Inflammatory macrophage treated with lipopolysaccharide for 1 hour (primary cell): Measurements from ENCODE around the gene DEGS2.
"Not testable (repeated sequence)": the region's sequence is repeated elsewhere in the genome, so short reads cannot be mapped to it uniquely, and the experiment has no call there.

Source experiments
- DNase-seq, 2 donors: peaks; one replicate each; pipeline ENCODE4 v3.0.0-alpha.2; 2020 to 2022

DEGS2 gene

DNA sequence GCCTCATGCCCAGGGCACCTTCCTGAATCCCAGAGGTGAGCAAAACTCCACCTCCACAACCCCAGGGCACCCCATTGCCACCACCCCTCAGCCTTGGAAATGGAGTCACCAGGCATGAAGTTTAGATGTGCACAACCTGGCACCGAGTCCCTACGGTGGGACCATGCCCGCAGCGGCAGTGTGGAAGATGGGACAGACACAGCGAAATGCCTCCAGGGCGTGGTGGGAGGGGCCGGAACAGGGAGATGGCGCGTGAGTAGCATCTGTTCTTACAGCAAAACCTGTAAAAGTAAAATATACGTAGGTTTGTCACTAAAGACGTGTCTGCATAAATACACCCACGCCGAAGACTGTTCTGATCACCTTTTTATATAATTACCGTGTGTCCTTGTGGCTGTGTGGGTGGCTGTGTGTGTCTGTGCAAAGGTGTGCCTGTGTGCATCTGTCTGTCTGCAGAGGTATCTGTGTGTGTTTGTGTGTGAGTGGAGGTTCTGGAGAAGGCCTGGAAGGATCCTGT is 17.4 kb upstream of the DEGS2 start:
- DNase-seq: no peak

DNA sequence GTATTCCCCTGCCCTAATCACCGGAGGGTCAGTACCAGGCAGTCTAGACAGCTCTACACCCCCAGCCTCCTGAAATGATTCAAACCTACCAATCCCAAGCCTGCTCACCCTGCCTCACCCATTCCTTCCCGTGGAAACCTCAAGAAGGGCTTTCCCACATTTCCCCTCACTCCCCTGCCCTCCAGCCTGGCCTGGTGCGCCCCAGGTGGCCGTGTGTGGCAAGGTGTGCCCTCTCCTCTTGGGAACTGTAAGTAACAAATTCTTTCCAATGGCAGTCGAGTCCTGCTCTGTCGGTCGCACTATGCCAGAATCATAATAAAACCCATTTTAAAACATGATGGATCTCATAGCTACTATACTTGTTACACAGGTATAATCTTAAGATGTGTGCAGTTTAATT is 13.9 kb upstream of the DEGS2 start:
- no peak for DNase-seq

DNA sequence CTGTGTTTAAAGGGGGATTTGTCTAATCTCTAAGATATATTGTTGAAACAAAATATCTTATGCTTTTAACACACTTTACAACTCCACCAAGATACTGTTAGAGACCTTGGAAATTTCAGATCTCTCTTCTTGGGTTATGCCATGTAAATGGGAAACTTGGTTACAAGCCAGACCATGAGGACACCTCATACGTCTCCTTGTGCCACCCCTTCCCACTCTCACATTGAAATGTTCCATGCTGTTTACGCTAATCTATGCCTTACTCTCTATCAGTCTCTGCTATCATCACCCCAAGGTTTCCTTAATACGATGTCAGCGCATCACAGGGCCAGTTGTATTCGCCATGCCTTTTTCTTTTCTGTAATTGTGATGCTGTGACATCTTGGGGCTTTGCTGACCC is 13.4 kb upstream of the DEGS2 start:
- DNase-seq: no peak

DNA sequence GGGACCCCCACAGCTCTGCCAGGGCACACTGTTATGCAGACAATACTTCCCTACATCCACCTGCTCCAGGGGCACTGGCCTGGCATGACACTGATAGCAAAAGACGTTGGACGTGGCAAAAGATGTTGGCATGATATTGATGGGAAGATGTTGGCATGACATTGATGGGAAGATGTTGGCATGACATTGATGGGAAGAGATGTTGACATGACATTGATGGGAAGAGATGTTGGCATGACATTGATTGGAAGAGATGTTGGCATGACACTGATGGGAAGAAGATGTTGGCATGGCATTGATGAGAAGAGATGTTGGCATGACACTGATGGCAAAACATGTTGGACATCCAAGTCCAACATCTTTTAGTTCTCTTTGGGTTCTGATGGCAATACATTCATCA is 11.4 kb upstream of the DEGS2 start:
- DNase-seq: no peak

DNA sequence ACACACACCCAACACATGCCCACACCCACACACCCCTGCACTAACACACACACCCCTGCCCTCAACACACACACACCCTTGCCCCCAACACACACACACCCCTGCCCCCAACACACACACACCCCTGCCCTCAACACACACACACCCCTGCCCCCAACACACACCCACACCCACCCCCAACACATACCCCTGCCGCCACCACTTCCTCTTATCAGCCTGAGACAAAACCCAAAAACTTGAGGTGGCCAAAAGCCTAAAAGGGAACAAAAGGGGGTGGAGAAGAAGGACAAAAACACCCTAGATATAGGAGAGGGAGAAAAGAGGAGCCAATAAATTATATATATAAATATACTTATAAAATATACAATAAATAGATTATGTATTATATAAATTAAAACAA is 9.1 kb upstream of the DEGS2 start:
- peak in 1 of 2 donors; percentile 10 for DNase-seq

DNA sequence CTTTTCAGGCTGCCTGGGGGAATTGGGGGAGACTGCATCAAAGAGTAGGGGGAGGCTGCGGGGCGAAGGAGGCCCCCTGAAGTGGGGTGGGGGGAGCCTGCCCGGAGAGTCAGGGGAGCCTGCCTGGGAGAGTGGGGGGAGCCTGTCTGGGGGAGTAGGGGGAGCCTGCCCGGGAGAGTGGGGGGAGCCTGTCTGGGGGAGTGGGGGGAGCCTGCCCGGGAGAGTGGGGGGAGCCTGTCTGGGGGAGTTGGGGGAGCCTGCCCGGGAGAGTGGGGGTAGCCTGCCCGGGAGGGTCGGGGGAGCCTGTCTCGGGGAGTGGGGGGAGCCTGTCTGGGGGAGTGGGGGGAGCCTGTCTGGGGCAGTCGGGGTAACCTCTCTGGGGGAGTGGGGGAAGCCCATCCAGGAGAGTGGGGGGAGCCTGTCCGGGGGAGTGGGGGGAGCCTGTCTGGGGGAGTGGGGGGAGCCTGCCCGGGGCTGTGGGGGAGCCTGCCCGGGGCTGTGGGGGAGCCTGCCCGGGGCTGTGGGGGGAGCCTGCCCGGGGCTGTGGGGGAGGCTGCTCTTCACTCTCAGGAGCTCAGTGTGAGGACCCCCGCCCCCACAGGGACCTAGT is 6.5 kb upstream of the DEGS2 start:
- no peak for DNase-seq

DNA sequence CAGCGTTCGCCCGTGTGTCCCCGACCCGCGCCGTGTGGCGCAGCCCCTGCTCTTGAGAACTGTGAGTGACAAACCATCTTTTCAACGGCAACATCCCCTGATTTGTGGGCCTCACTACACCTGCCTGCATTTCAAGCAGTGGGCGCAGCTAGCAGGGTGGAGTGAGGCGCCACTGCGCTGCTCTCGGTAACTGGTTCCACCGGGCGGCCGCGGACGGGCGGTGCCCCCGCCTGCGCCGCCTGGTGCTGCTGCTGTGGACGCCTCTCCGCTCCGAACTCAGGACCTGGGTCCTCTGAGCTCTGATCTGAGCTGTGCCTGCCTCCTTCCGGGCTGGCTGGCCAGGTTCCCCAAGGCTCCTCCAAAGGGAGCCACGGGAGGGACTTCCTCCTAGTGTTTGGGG is 5.9 kb upstream of the DEGS2 start:
- no peak for DNase-seq

DNA sequence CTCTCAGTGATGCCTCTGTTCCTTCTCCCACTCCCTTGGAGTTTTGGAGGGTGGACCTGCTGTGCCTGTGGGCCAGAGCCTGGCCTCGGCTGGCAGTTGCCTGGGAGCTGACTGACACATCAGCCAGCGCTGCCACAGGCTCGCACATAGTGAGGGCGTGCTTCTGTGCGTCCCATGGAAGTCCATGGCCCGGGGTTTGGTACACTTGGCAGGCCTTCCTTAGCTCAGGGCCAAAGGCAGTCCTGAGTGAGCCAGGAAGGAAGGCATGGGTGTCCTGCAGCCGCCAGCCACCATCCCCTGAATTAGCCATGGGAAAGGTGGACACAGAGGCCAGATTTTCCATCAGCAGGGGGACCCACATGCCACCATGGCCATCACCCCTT is 1.1 kb upstream of the DEGS2 start:
- DNase-seq: no peak

DNA sequence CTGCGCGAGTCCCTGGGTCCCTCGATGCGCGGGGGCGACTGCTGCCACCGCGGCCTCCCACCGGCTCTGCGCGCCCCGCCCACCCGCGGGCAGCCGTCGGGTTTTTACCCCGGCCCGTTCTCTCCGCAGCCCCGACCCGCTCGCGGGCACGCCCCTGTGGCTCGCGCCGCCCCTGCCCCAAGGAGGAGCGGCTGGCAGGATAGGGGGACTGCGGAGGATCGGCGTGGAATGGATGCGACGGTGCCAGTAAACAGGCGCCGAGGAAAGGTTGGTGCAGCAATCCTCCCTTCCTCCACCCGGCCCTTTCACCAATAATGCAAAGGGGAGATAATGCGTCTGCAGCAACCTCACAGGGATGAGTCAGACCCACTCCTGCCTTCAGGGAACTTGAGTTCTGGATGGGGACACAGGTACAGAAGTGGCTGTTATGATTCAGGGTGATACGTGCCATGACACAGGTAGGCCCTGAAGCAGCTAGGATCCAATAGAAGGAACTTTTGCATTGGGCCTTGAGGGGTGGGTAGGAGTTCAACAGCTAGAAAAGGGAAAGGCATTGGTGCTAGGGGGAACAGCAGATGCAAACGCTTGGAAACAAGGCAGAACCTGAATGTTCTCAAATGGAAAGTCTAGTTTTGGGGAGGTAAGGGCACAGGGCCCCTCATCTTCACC is 554 bp upstream of the DEGS2 start:
- no peak for DNase-seq

DNA sequence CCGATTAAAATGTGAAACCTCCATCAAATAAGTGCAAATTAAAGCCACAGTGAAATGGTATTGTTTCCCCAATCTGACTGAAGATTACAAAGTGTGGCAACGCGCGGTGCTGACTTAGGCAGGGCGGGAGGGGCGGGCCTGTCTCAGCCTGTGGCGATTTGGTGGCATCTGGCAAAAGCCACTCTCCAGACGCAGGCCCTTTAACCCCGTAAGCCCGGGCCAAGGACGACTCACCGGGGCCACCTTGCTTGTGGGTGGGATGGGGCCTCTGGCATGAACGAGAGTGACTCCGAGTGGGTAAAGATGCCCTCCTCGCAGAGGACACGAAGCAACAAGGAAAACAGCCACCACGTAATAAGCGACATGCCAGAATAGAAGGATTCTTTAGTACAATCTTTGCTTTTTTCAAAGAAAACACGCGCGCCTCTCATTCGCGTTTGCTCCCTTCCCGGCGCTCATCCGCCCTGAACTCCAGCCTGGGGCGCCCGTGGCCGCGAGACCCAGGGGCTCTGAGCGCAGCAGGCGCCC is 815 bp downstream of the DEGS2 start:
- DNase-seq: no peak

DNA sequence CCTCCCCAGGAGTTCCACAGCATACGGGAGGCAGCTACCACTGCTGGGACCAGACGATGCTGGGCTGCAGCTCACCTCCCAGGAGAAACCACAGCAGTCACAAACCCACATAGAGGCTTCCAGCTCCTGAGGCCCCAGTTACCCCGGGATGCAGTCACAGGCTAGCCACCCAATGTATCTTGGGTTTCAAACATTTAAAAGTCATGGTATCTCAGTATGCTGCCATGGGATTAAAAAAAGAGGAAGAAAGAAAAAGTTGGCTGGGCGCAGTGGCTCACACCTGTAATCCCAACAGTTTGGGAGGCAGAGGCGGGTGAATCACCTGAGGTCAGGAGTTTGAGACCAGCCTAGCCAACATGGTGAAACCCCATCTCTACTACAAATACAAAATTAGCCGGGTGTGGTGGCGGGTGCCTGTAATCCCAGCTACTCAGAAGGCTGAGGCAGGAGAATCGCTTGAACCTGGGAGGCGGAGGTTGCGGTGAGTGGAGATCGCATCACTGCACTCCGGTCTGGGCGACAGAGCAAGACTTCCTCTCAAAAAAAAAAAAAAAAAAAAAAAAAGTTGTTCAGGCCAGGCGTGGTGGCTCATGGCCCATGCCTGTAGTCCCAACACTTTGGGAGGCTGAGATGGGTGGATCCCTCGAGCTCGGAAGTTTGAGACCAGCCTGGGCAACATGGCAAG is 1.8 kb downstream of the DEGS2 start:
- DNase-seq: not testable (repeated sequence)

DNA sequence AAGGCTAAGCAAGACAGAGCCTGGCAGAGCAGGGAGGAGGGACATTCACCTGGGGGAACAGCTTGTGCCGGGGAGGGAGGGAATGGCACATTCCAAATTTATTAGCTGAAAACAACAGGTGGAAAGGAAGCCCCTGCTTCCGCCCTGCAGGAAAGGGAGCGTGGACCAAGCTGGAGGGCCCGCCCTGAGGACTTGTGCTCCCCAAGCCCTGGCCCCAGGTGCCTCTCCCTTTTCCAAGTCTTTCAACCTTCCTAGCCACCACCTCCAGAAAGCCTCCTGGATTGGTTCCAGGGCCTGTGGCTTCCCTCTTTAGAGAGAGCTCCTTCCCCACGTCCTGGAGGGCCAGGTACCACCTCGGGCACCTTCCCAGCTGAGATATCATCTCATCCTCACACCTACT is 2.7 kb downstream of the DEGS2 start:
- no peak for DNase-seq

DNA sequence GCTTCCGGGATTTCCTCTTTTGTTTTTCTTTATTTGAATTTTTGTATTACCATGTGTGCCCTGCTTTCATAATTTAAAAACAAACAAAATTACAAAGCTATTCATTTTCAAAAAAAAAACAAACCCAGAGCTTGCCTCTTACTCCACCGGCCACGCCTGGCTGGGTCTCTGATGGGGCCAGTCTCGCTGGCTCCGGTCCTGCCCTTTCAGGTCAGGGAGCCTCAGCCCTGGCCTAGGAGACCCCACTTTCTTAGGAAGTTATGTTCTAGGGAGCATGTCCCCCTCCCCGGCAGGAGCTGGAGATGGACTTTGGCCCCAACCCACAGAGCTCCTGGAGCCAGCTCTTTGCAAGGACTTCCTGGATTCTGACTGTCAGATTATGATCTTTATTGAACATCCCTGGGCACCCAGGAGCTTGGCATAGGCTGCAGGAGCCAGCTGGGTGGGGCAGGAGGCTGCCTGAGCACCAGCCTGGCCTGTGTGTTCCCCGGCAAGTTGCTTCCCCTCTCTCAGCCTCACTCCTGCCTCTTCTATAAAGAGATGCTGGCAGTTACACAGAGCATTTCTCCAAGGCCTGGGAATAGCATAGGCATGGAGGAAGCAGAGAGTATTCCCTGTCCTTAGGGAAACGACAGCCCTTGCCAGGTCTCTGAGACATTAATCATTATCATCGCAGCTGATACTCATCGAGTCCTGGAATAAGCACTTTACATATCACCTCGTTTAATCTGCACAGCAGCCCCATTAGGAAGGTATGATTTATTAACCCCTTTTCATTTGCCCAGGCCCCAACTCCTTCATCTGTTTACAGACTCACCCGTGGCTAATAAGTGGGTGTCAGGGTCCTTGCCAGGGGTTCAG is 3.5 kb downstream of the DEGS2 start:
- DNase-seq: no peak

DNA sequence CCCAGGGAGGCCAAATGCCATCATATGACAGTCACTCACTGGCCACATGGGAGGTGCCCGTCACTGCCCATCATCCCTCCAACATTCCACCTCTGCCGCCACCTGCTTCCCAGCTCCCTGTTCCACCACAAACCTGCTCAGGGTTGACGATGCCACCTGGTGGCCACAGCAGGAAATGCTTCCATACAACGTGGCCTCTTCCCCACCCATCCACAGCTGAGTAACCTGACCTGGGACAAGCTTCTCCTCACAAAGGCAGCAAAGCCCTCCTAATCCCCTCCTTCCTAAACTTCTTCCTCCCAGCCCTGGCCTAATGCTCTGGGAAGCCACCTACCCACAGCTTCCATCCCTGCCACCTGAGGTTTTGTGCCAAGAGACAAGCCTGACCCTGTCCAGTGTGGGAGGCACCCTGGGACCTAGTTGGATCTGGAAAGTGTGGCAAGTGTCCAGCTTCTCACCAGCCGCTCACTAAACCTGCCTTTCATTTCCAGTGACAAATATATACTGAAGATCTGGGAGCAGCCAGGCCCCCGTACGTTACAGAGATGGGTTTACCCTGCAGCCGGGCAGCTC is 4.3 kb downstream of the DEGS2 start:
- peak in 1 of 2 donors; percentile 36 for DNase-seq

DNA sequence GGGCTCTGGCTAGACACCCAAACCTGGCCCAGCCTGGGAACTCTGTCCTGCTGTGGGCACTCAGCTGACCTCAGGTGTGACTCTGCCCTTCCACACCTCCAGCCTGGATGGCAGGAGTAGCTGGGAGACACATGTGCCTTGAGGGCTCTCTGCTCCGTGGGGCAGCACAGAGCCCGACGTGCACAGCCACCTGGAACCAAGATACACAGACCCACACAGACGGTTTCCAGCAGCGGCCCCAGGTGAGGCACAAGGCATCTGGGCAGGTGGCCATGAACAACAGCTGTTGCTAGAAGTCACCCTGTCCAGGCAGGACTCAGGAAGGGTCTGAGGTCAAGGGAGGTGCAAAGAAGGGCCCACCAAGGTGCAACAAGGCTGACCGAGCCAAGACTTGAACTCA is 5.9 kb downstream of the DEGS2 start:
- DNase-seq: no peak

DNA sequence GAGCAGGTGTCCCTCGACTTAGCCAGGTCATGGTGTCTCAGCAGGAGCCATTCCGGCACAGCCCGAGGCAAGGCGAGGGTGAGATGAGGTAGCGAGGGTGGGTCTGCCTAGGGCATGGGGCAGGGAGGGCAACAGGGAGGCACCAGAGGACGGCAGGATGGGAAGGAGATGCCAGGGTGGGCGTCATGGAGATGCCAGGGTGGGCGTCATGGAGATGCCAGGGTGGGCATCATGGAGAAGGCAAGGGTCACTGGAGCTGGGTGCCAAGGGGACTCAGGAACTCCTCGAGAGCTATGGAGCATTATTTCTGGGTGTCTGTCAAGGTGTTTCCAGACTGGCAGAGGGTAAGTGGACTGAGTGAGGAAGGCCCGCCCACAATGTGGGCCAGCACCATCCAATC is 7.4 kb downstream of the DEGS2 start:
- no peak for DNase-seq

DNA sequence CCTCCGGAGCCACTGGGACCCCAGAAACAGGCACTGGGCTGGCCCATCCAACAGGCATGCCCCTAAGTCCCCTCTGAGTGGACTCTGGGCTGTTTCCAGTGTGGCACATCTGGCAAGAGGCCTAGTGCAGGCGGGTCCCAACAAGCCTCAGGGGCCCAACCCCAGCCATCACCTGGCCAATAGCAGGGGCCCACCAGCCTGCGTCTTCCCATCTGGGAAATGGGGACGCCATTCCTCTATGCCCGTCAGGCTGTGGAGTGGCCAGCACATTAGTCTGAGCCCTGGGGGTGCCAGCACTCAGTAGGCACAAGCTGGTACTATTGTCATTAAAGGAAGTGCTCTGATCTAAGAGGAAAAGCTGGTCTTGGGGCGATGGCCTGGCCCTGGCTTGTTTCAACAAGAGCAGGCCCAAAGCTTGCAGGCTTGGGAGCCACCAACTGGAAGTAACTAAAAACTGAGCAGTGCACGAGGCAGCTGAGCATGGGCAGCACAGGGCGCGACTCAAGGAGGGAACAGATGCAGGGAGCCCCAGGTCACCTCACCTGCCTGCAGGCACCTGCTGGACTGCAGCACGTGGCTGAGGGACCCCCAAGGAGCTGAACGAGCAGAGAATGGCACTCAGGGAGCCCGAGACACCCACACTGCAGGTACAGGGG is 8.4 kb downstream of the DEGS2 start:
- no peak for DNase-seq

DNA sequence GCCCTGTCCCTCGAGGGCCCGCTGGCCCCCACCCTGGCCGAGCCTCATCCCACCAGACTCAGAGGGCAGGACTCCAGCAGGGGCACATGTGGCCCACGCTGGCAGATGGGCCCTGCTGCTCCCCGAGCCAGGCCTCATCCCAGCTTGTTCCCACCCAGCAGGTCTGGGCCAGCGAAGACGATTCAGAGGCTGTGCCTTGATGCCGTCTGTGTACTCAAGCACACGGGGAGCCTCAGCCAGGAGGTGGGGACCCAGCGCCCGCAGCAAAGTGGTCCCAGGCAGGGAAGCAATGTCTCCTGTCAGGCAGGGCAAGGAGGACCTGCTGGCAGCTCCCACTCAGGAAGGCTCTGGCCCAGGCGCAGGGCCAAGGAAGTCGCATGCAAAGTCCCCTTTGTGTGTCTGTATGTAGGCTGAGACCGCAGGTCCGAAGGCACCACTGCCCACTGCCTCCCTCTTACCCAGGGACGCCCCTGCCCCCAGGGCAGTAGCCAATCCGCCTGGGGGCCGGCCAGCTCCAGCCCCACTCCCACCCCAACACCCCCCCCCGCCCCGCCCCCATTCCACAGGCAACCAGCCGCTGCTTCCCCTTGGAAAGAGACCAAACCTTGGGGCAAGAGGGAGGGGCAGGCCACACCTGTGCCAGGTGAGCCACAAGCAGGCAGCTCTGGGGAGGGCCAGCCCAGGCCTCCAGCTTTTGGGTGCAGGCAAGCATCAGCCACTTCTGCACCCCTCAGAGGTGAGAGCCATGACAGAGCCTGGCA is 9.4 kb downstream of the DEGS2 start:
- no peak for DNase-seq

DNA sequence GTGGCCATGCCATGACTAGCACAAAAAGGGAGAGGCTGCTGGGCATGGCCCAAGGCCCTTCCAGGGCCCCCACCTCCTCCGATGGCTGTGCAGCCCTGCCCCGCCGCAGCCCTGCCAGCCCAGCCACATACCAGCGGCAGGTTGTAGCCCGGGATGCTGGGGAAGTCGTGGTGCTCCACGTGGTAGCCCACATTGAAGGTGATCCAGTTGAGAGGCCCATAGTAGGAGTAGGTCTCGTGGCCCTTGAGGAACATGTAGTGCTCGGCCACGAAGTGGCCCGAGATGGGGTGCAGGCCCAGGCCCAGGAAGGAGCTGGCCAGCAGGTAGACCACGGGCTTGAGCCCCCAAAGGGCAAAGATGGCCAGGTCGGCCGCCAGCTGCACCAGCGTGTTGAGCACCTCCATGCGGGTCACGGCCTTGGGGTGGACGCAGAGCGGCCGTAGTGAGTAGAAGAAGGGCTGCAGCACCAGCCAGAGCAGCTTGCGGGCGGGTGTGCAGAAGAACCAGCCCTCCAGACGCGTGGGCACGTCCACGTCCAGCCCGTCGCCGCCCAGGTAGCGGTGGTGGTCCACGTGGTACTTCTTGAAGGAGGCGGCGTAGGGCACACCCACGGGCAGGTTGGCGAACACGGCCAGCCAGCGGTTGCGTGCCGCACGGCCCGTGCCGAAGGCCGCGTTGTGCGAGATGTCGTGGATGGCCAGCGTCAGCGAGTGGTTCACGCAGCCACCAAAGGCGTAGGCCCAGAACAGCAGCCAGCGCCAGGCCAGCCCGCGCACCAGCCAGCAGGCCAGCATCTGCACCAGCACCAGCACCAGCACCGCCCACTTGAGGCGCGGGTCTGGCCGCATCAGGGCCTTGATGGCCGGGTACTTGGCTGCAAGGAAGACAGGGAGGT is 10.4 kb downstream of the DEGS2 start:
- DNase-seq: no peak
